GM18520 (cell line): ENCODE results near the gene COL8A1.
"Not testable (repeated sequence)": the region's sequence is repeated elsewhere in the genome, so short reads cannot be mapped to it uniquely, and the experiment has no call there.

ENCODE experiments used
- ATAC-seq: cut with Tn5 transposase; IDR thresholded peaks from one replicate; pipeline ENCODE4 v1.9.1; 2021; ENCODE audit not compliant: unreplicated experiment

Gene COL8A1

GRCh38 chr3:99702953-99703943, 64.9 kb downstream of the COL8A1 start:
- ATAC-seq, result no peak

- ATAC-seq, result no peak
Measured at GRCh38 chr3:99704417-99704816, 66.0 kb downstream of the COL8A1 start.

DNA sequence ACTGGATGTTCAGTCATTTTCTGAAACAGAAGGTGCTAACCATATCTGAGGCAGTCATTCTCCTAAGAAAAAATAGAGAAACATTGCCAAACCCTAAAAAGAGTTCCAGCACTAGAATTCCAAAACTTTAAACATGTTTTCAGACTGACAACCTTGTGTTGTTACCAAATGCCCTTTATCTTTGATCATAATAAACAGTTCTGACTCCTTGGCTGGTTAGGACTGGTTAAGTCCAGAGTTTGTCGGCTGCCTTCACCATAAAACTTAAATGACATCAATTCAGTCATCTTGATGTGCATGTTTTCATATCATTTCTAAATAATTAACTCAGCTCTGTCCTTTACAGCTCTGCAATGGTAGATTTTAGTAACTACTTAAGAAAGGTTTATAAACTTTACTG, 68.0 kb downstream of the COL8A1 start:
- ATAC-seq, result no peak

GRCh38 chr3:99708207-99708745, 69.9 kb downstream of the COL8A1 start:
- ATAC-seq, result no peak

DNA sequence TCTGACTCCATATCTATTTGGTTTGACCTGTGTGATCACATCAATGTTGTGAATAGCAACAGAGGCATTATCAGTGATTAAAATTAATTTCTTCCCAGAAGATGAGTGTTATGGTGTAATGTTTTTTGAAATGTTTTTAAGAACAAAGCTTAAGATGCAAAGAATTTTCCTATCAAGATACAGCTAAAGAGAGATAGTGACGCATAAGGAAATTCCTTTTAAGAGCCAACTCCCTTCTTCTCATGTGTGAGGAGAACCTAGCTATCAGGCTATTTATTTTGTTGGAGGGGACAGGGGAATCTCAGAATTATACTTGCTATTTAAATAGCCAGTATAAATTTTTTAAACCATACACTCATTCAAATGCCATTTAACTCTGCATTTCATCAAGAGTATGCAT, 71.3 kb downstream of the COL8A1 start:
- ATAC-seq, result no peak

GRCh38 chr3:99710094-99710493, 71.7 kb downstream of the COL8A1 start:
- ATAC-seq, result no peak

DNA sequence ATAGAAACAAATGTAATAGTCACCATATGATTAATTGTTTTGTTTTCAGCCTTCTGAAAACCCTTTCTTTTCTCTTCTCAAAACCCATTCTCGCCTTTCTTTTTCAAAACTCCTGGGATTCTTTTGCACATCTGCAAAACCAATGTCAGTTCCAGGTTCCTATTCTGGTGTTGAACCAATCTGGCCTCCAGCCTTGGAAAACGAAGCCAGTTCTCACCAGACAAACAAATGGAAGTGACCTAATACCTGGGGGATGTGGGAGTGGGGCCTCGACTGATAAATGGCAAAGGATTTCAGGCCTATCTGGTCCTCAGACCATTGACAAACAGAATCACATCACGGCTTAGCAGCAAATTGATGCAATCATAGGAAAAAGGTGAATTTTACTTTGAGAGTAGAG, 73.0 kb downstream of the COL8A1 start:
- no peak for ATAC-seq

- no peak for ATAC-seq
Measured at GRCh38 chr3:99712291-99712954, 74.0 kb downstream of the COL8A1 start.

GRCh38 chr3:99713440-99713839, 75.0 kb downstream of the COL8A1 start:
- ATAC-seq, result no peak

GRCh38 chr3:99714146-99714545, 75.8 kb downstream of the COL8A1 start:
- no peak for ATAC-seq

DNA sequence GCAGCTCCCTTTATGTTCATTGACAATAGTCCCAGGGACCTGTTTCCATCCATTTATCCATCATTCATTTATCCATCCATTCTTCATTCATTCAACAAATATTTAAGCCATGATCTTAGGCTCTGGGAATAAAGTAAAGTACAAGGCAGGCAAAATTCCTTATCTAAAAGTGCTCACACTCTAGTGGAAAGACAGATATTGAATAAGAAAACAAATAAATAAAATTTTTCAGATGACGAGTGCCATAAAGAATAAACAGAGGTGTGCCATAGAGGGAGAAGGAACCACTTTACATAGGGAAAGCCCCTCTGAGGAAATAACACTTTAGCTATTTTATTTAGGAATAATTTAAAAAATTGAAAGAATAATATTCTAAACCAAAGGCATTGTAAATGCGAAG, 76.2 kb downstream of the COL8A1 start:
- no peak for ATAC-seq

- no peak for ATAC-seq
Measured at GRCh38 chr3:99716463-99716995, 78.1 kb downstream of the COL8A1 start.

GRCh38 chr3:99720985-99721632, 82.7 kb downstream of the COL8A1 start:
- no peak for ATAC-seq

- no peak for ATAC-seq
Measured at GRCh38 chr3:99721633-99722007, 83.2 kb downstream of the COL8A1 start.

DNA sequence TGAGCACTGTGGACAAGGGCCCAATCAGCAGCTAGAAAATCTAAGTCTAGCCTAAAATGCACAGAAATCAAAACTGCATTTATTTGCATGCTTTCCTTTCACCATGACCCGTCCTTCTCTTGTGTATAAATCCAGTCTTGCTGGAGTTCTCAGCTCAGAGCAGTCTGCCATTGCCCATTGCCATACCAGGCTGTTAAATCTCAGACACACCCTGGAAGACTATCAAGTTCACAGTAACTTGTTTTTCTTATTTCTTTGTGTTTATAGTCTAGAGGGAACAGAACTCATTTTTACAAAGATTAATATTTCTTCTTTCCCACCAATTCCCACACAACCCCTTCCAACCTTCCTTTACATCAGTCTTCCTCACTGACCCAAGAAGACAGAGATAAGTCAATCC, 85.9 kb downstream of the COL8A1 start:
- no peak for ATAC-seq

GRCh38 chr3:99730870-99731269, 92.5 kb downstream of the COL8A1 start:
- ATAC-seq, result no peak

DNA sequence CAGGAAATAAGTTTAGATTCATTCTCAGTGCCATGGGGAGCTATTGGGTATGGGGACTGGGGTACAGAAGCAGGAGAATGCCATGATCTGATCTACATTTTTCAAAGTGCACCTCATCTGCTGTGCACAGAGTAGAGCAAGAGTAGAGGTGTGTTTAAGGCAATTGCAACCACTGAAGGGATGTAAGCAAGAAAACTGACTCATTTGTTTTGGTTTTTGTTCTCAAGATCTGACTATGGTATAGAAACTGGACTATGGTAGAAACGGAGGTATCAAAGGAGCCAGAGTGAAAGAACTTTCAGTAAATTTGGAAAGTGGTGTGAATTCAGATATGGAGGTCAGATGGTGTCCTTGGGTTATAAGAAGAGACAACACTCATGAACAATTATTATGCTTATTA, 93.1 kb downstream of the COL8A1 start:
- no peak for ATAC-seq

DNA sequence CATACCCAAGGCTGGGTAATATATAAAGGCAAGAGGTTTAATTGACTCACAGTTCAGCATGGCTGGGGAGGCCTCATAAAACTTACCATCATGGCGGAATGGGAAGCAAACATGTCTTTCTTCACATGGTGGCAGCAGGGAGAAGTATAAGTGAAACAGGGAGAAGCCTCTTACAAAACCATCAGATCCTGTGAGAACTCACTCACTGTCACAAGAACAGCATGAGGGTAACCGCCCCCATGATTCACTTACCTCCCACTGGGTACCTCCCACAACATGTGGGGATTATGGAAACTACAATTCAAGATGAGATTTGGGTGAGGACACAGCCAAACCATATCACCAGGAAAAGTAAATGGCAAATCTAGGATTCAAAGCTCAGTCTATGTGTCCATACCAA, 102.0 kb downstream of the COL8A1 start:
- ATAC-seq, result not testable (repeated sequence)

DNA sequence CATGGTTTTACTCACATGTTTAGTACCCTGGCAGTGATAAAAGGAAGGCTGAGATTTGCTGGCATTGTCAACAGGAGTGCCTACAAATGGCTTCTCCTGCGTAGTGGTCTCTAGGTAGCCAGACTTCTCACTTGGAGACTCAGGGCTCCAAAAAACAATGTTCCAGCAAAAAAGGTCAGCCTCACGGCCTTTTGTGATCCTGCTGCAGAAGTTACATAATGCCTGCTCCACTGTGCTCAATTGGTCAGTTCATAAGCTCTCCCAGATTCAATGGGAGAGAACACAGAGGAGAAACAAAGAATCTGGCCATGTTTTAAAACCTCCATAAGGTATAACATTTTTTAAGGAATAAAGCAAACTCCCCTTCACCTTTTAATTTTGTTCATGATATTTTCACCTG, 103.2 kb downstream of the COL8A1 start:
- ATAC-seq, result no peak

DNA sequence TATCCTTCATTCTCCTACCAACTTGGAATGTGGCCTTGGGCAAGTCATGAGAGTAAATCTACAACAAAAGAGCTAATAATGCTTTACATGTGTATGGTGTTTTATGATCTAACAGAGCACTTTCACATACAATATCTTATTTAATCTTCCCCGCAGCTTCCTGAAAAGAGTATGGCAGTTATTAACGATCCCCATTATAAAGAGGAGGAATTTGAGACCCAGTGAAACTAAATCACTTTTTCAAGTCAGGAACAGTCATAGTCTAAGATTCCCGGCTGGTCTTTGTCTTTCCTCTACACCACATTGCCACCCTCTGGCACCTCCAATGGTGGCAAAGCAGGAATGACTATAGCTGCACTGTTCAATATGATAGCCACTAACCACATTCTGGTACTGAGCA, 109.5 kb downstream of the COL8A1 start:
- ATAC-seq, result no peak

DNA sequence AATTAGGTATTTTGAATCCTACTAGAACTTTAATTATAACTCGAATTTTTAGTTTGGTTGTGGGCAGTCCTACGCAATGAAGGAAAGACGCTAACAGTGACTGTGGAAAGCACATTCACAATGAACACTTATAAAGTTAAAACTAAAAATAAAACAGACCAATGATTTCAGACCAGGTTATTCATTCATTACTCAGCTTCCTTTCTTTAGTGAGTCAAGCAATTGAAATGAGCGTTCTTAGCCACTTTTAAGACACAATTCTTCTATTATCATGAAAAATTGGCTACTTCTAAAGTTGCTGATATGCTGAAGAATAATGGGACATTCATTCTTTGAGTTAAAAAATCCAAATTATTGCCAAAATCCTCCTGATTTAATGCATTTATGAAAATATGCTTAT, 113.3 kb downstream of the COL8A1 start:
- ATAC-seq, result no peak
